ENCODE results near the gene CFAP65.

The CFAP65 gene

DNA sequence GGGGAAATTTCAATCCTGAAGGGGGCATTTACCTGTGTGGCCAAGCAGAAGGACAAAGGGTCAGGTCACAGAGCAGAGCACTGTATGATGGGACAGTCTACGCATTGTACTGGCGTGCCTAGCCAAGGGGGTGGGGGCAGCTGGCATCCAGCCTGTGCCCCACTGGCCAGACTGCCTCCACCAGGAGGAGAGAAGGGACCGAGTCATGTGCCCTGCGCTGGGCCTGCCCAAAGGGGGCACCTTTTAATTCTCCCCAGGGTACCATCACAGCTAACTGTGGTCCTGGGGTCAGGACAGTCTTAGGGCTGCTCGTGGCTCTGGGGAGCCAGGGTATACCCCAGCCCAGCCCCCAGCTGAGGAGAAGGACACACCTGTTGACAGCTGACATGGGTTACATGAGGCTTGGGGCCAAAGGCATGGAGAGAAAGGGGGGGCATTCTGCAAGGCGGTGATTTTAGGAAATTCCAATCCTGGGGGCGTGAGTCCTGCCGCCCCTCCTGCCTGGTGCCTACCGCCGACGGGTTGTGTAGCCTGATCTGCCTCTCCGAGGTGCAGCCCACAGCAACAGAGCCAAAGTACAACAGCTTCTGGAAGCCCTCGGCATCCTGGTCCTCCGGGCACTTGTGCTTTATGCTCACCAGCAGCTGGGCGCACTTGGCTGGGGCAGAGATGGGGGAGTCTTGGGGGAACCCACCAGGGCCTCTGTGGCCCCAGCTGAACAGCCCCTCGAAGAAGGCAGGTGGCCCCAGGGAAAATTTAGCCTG lies 11.0 kb downstream of the CFAP65 start:
- DNase-seq (ENCODE audit: low read depth, low spot score), result no peak

DNA sequence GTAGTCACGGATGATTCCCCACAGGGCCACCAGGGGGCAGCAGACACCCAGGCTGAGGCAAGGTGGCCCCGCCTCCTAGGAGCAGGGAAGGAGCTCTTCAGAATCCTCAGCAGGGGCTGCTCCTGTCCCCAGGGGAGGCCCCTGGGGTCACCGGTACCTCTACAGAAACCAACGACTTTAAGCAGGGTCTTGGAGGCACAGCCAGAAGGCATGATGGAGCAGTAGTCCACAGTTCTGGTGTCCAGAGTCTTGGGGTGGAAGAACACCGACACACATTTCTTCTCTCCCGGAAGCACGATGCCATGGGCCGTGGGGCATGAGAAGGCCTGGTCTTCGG lies 11.5 kb downstream of the CFAP65 start:
- no peak for DNase-seq (ENCODE audit: low read depth, low spot score)

DNA sequence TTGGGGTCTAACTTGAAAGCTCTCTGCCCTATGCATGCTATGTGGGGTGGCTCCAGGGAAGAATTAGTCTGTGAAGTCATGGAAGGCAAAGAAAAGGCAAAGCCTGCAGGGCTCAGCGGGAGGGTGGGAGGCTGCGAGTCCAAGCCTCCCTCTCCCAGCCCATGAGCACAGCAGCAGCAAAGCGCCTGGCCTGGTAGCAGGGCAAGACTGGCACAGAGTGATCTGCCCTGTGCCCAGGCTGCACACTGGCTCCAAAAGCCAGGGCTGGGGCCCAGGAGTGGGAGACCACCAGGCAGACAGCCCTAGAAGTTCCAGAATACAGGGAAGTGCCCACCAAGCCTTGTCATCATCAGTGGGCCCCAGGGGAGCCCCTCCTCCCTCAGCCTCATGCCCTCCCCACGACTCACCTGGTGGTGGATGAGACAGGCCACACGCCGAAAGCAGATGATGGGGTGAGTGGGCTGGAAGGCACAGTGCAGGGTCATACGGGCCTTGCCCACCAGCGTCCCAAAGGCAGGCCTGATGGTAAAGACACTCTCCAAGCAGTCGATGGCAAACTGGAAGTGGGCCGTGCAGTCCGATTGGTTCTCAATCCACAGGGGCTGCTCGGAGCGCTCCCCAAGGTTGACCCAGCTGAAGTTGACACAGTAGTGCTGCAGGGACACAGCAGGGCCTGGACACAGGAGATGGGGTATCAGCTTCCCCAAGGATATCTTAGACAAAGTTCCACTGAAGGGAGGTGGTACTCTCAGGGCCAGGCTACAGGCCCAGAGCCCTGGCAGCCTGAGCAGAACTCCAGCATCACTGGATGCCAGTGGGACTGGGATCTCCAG lies 12.1 kb downstream of the CFAP65 start:
- no peak for DNase-seq (ENCODE audit: low read depth, low spot score)

DNA sequence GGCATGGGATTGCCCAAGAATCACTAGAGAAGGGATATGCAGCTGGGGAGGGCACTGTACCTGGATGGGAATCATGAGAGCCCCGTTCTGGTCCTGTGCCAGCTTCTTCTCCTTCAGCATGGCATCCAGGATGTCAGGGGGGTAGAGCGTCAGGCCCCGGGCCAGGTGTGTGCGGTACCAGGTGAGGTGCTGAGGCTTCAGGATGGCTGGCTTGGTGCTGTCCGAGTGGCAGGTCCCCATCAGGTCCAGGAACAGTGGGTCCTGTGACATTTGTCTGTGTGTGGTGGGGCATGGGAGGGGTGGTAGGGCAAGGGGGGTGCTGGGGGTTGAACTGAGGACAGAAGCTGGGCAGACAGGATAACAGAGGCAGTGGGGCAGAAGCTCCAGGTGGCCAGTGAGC lies 13.2 kb downstream of the CFAP65 start:
- DNase-seq (ENCODE audit: low read depth, low spot score), result no peak

DNA sequence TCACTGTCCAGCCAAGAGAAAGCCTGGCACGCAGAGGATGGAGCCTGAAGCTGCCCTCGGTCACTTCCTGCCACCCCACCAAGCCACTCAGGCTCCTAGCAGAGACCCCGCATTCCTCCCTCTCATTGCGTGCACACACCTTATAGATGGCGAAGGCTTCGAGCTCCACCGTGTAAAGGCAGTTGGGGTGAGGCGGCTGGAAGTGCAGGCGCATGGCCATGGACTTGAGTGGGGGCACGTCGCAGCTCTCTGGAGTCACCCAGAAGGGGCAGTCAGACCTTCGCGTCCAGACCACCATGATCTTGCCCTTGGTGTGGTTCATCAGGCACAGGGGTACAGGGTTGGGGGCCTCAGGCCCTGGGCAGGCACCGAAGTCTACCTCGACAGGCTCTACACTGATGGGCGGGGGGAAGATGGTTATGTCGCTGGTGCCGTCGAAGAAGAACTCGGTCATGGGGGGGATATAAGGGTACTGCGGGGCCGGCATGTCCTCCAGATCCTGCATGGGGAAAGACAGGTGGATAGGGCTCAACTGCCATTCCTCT lies 13.7 kb downstream of the CFAP65 start:
- DNase-seq (ENCODE audit: low read depth, low spot score), result no peak

DNA sequence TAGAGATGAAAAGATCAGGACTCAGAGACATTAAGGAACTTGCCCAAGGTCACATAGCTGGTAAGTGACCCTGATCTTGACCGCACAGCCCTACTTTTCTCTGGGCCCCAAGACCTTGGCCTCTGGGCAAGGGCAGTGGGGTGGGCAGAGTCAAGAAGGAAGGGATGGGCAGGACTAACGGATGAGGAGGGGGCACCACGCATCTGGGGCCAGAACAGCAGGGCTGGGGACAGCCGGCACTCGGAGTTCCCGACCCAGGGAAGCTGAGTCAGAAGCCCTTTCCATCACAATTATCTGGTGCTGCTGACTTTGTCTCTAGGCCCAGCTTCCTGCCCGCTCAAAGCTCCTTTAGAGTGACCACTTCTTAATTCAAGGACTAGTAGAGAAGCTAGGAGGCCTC lies 14.4 kb downstream of the CFAP65 start:
- no peak for DNase-seq (ENCODE audit: low read depth, low spot score)

DNA sequence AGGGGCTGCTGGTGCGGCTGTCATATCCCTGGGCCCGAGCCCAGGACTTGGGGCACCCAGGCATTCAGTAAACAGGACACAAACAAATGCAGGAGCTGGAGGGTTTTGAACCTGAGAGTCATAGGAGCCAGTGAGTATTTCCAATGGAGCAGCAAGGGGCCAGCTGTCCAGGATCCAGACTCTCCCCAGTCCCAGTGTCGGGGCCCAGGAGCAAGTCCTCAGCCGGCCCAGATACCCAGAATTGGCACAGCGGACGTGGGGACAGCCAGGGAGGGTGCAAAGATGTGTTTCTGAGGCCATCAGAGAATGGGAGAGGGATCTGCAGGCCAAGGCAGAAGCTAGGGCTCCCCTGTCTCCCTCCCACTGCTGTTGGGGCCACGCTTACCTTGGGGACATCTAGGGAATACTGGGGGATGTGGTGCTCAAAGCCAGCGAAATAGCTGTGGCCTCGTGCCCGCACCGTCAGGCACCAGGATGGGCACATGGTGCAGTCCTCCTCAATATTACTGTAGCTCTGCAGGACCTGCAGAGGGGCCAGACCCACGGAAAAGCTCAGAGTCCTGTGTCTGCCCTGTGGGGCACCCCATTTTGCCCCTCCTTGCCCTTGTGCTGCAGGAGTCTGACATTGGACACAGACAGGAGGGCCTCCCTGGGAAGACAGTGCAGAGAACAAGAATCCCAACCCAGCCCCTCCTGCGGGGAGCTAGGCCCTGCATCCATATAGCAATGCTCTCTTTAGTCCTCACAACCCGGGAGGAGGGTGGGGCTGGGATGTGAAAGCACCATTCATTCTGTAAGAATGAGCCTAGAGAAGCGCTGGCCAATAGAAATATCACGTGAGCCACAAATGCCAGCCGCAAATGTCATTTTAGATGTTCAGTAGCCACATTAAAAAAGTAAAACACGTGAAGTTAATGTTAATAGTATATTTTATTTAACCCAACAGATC lies 15.4 kb downstream of the CFAP65 start:
- DNase-seq (ENCODE audit: low read depth, low spot score), result no peak

DNA sequence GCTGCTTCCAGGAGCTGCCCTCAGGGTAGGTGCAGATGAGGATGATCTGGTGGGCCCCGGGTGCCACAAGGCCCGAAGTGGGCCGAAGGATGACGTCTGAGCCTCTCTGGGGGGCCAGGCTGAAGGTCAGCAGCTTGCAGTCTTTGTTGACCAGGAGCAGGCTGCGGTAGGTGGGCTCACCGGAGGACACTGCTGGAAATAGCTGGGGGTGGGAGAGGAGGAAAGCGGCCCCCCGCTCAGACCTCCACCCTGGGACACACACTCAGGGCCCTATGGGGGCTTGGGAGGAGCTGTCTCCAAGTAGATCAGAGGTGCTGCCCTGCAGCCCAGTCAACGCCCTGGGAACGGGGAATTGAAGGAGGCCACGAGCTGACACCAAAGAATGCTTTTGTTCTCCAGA lies 17.3 kb downstream of the CFAP65 start:
- no peak for DNase-seq (ENCODE audit: low read depth, low spot score)

DNA sequence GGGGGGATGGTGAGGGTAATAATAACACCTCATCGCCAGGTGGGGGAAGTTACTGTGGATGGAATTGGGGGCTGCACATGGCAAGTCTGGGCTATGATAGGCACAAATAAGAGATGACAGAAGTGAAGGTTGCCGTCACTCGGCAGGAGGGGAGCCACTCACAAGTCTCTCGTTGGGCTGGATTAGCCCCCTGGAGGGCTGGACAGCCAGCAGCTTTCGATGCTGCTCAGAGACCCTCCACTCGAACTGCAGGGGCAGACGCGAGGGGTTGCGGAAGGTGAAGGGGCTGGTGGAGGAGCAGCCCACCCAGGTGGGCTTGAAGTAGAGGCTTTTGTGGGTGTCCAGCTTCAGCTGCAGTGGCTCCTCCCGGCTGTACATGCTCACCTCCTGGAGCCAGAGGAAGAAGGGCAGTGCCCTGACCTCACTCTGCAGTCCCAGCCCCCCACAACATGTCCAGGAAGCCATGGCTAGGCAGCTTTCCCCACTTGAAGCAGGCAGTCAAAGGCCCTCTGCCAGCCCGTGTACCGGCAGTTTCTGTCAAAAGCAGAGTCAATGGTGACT lies 18.2 kb downstream of the CFAP65 start:
- DNase-seq (ENCODE audit: low read depth, low spot score), result no peak

DNA sequence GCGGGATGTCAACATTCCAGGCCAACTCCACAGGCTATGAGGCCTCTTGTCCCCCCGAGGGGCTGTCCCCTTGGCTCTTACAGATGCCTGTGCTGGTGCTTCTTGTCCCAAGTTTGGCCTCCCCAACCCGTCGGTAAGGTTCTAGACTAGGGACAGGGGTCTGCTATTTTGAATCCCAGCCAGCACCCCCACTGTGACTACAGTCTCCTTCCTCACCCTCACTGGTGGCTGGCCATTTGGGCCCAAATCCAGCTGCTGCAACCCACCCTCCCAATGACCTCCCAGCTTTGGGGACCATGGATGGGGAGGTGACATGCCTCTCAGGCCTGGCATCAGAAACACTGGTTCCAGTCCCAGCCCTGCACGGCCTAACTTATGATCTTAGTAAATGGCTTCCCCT lies 18.7 kb downstream of the CFAP65 start:
- no peak for DNase-seq (ENCODE audit: low read depth, low spot score)

DNA sequence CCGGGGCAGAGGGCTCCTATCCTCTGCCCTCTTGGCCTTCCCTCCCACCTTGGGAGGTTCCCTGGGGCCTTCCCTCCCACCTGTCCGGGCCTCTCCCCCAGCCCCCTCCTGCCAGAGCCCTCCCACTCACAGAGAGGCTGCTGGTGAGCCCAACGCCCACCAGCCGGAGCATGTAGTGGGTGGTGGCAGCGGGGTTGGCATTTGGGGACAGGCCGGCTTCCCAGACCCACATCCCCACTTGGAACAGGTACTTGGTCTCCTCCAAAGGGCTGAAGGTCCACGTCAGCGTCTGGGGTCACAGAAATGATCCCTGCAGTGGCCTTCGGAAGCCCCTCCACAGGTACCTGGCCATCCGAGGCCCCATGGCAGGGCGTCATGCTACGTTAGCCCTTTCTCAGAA lies 19.3 kb downstream of the CFAP65 start:
- no peak for DNase-seq (ENCODE audit: low read depth, low spot score)

DNA sequence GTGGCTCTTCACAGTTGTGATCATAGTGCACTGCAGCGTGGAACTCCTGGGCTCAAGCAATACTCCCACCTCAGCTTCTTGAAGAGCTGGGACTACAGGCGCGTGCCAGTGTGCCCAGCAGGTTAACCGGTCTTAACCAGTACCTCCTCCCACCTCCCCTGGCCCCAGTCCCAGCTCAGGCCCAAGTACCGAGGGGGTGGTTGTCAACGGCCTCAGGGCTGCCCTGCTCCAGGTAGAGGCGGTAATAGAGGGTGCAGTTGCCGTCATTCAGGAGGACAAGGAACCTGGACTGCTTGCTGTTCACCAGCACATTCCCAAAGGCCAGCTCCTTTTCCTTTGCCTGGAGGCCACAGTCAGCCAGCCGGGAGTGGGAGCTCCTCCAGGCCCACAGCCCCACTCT lies 19.7 kb downstream of the CFAP65 start:
- DNase-seq (ENCODE audit: low read depth, low spot score), result no peak

DNA sequence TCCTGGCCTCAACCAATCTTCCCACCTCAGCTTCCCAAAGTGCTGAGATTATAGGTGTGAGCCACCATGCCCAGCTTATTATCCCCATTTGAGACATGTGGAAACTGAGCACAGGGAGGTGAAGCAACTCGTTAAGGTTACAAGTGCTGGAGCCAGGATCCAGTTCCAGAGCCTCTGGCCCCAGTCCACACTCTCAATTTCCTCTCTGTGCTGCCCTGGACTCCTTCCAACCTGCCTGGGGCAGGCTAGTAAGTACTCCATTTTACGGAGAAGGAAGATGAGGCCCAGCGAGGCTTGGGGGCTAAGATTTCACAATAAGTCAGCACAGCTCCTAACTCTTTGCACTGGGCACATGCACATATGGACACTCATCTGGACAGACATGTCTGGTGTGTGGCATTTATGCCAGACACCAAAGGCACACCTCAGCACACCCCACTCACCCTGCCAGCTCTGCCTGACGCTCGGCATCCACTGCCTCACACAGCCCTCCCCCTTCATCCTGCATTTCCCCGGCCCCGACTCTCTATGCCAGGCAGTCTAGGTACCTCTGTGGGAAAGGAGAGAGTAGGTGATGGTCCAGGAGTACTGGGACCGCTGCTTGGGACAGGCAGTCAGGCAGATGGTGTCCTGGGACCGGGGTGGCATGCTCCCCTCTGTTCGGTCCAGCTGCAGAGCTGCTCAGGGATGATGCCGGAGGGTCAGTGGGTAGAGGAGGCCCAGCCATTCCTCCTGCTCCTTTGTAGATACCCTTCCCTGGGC lies 20.5 kb downstream of the CFAP65 start:
- no peak for DNase-seq (ENCODE audit: low read depth, low spot score)

DNA sequence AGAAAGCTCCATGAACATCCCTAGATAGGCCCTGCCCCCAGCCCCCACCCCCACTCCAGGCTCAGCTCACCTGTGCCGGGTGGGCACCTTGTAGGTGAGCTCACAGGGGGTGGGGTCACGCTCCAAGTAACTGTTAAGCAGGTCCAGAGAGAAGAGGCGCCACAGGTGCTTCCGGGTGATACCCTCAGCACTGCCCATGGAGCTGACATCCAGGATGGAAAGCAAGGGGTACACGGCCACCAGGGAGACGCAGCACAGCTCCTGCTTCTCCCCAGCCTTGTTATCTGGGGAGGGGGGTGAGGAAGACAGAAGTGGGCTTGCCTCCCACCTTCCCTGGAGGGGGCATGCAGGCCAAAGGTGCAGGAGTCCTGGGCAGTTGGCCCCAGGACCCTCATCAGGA lies 21.9 kb downstream of the CFAP65 start:
- no peak for DNase-seq (ENCODE audit: low read depth, low spot score)

DNA sequence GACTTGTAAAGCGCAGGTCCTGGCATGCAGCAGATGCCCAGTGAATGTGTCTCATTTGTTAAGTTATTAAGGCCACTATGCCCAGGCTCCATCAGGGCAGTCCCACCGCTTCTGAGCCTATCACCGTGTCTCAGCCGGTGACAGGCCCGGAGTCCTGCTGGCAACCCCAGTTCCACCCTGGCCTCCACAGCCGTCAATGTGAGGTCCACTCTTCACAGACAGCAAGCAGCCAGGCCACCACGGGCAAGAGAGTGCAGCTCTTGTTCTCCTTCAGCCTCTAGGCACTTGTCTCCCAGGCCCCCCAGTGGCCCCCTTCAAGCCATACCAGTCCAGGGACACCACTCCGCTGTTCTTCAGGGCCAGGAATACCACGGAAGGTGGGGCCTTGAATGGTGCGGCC lies 22.6 kb downstream of the CFAP65 start:
- no peak for DNase-seq (ENCODE audit: low read depth, low spot score)

DNA sequence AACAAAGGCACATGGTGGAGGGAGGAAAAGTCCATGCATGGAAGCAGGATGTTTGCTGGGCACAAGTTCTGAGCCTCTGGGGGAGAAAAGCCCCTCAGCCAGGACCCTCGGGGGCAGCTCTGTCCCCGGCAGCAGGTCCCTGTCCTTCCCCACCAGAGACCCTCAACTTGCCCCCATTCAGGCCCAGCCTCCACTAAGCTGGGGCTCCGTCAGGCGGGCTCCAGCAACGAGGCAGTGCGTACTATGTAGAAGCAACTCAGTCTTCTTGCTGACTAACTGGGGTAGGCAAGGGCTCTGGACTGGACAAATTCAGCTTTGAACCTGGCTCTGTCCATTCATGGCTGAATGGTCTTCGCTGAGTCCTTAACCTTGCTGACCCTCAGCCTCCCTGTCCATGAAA lies 23.0 kb downstream of the CFAP65 start:
- DNase-seq (ENCODE audit: low read depth, low spot score), result no peak

DNA sequence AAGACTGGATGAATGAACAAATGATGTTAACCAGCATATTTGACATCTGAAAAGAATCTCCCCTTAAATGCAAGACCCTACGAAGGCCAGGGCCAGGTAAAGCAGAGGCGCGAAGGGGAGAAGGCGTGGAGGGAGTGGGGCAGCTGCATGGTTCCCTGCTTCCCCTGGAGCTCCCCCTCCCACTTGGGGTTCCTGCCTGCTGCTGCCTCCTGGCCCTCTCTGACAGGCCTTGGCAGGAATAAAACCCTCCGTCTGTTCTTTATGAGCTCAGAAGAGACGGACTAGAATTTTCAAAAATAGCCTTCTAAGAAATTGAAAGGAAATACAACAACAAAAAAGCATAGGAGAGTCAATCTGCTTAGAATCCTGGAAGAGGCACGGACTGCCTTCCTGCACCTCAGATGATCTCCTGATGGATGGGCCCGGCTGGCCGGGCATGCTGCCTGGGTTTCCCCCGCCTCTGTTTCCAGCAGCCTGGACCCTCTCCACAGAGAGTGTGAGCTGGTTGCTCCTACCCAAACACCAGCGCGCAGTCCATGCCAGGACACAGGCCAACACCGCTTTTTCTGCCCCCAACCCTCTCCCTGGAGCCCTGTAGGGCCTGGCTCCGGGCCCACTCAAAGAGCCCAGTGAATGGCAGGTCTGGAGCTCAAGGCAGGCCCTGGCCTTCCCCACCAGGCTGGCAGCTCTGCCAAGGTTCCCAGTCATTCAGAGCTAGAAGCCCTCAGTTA lies 23.9 kb downstream of the CFAP65 start:
- DNase-seq (ENCODE audit: low read depth, low spot score), result no peak

DNA sequence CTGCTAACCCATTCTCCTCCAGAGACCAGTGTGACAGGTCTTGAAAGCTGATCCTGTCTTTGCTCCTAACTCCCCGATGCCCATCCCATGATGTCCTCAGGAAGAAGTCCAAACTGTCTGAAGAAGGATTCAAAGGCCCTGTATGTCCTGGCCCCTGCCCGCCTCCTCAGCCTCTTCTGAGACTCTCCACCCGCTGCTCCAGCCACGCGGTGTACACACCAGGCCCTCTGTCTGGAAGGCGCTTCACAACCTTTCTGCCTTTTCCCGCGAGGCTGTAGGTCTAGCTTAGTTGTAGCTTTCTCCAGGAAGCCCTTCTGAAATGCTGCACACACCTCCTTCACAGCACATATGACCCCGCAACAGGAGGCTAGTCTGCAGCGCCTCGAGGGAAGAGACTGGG lies 24.6 kb downstream of the CFAP65 start:
- DNase-seq (ENCODE audit: low read depth, low spot score), result no peak

DNA sequence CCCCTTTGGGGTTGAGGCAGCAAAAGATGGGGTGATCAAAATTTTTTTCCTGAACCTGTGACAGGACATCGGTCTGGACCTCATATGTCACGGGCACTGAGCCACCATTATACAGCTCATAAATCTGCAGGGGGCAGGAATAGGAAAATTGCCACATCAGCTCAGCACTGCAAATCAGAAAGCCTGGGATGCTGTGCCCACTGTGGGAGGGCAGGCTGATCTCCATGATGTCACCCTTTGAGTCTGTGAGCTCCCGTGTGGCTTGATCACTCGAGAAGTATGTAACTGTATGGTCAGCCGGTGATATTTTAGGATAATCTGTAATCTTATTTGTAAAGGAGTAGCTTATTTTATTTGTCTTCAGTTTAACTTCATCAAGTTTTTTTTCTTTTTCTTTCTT lies 30.4 kb downstream of the CFAP65 start:
- DNase-seq (ENCODE audit: low read depth, low spot score), result no peak

DNA sequence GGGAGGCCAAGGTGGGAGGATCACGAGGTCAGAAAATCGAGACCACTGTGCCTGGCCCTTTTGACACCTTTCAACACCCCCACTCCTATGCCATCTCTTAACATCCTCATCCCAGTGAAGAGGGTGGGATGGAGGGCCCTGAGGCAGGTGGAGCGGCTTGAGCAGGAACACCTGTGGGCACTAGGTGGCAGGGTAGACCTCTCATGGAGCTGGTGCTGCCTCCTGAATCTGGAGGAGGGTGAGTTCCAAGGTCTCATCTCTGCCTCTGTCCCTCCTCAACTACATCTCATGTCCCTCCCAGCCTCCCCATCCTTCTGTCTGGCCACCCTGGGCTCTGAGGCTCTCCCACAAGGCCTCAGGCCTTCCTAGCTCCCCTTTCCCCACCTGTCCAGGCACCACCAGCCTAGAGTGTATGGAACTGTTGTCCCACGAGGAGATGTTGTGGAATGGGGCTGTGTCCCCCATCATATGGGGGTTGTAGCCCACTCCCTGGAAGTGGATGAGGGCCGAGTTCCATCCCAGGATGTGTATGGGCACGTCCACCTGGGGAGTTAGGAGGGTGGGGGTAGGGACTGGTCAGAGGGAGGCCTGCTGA lies 31.1 kb downstream of the CFAP65 start:
- DNase-seq (ENCODE audit: low read depth, low spot score), result no peak
